Neural cell (in vitro differentiated cells): ENCODE results near the gene MED20.

Experiments
- EZH2 ChIP-seq: fragments of 200-600, 300-800 bp; shearing (Covaris generic), sonication (generic); IDR thresholded peaks from 2 replicates; pipeline ENCODE4 v1.6.1; 2014; ENCODE audit warnings: antibody characterized with exemption, low read length, borderline replicate concordance, mild to moderate bottlenecking; ENCODE audit not compliant: insufficient read depth, poor library complexity, severe bottlenecking
- POLR2AphosphoS5 ChIP-seq: IDR thresholded peaks from 2 replicates; pipeline ENCODE4 v1.6.1; 2012

- TF ChIP-seq EZH2 (no peak), POLR2AphosphoS5 (no peak)
Measured at GRCh38 chr6:41896281-41896680, 24.7 kb downstream of the MED20 start.
